NCI-H187 treated with DMSO at 0.1 percent for 48 hours (cell line): ENCODE results near the gene ANGPTL1.

Experiments
- DNase-seq: peaks from one replicate; lab custom pipeline; 2025; lab: John Stamatoyannopoulos, UW

The ANGPTL1 gene, protein sequence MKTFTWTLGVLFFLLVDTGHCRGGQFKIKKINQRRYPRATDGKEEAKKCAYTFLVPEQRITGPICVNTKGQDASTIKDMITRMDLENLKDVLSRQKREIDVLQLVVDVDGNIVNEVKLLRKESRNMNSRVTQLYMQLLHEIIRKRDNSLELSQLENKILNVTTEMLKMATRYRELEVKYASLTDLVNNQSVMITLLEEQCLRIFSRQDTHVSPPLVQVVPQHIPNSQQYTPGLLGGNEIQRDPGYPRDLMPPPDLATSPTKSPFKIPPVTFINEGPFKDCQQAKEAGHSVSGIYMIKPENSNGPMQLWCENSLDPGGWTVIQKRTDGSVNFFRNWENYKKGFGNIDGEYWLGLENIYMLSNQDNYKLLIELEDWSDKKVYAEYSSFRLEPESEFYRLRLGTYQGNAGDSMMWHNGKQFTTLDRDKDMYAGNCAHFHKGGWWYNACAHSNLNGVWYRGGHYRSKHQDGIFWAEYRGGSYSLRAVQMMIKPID

DNA sequence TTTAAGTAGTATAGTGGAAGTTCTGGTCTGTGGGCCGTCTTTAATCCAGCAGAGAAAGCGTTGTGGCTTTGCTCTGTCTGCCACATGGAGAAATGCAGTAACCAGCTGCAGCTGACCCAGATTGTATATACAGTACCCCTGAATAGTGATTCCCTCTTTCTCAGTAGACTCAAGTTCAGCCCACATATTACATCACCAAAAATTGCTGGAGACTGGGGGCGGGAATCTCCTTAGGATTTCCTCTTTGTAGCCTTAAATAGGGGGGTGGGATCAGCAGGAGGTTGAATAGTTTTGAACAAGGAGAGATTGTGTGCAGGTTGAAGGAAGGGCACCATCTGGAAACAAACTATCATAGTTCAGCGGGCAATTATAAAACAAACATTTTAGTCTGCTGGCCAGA, at the start of gene ANGPTL1:
Gene ANGPTL1, minus strand, starts transcription at position 134 of the 400 bp plus-strand sequence. CDS start 5,301 bp downstream, outside the sequence.
- no peak for DNase-seq

- DNase-seq: no peak
These were observed 48.7 kb upstream of the ANGPTL1 start for GRCh38 chr1:178919581-178919980.

DNA sequence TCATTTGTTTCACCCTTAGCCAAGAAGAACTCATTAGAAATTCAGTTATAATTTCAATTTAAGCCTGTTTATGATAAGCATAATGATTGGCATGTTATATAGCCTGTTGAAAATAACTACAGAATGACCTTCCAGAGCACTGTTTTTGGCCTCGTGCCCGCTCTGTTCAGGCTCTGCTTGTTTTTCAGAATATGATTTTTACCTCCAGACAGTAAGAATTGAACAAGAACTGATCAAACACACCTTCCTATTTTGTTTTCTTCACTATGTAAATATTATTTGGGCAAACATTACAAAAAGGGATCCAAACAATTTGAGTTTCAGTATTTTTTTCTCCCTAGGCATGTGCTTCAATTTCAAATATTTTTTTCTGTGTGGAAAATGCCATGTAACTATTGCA, 48.1 kb upstream of the ANGPTL1 start:
- no peak for DNase-seq

DNA sequence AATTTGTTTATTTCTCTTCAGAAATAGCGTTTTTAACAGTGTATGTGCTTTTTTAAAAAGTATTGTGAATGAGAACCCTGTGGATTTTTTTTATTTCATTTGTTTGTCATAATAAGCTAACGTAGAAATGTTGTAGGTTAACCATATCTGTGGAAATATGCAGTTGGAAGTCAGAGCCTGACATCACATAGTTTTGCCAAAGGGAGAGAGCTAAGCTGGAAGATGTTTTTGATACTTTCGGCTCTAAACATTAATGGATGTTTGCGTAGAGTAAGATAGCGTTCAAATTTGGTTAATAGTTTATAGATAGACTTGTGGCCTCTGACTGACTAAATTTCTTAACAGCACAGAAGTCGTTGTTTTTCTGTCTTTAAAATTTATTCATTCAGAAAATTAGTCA, 47.4 kb upstream of the ANGPTL1 start:
- DNase-seq: no peak

- no peak for DNase-seq
These were observed 45.7 kb upstream of the ANGPTL1 start for GRCh38 chr1:178916448-178917174.

DNA sequence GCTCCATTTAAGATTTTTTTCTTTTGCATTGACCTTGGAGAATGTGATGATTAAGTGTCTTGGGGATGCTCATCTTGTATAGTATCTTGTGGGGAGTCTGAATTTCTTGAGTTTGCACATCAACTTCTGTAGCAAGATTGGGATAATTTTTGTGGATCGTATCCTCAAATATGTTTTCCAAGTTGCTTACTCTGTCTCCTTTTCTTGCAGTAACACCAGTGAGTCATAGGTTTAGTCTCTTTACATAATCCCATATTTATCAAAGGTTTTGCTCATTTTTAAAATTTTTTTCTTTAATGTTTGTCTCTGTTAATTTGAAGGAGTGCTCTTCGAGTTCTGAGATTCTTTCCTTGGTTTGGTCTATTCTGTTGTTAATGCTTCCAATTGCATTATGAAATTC, 41.7 kb upstream of the ANGPTL1 start:
- DNase-seq: no peak

GRCh38 chr1:178910023-178910422, 39.1 kb upstream of the ANGPTL1 start:
- no peak for DNase-seq

DNA sequence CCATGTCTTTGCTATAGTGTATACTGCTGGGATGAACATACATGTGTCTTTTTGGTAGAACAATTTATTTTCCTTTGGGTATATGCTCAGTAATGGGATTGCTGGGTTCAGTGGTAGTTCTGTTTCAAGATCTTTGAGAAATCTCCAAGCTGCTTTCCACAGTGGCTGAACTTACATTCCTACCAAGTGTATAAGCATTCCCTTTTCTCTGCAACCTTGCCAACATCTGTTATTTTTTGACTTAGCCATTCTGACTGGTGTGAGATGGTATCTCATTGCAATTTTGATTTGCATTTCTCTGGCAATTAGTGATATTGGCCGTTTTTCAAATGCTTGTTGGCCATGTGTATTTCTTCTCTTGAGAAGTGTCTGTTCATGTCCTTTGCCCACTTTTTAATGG, 37.5 kb upstream of the ANGPTL1 start:
- no peak for DNase-seq

GRCh38 chr1:178901482-178902125, 30.7 kb upstream of the ANGPTL1 start:
- DNase-seq: no peak

DNA sequence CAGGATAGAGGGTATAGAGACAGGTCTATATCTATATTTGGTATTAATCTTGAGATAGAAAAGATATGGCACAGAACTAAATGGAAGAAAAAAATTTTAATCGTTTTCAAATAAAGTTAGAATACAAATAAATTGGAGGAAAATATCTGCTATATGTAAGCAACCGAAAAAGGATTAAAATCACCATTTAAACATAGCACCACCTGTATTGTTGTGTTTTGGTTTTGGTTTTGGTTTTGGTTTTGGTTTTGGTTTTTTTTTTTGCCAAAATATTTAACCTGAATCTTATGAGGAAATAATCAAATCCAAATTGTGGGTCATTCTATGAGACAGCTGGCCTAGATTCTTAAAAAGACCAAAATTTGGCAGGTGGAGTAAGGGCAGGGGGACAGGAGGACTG, 28.5 kb upstream of the ANGPTL1 start:
- DNase-seq: no peak

- no peak for DNase-seq
These were observed 27.5 kb upstream of the ANGPTL1 start for GRCh38 chr1:178898401-178898800.

GRCh38 chr1:178895928-178896327, 25.1 kb upstream of the ANGPTL1 start:
- DNase-seq: no peak

DNA sequence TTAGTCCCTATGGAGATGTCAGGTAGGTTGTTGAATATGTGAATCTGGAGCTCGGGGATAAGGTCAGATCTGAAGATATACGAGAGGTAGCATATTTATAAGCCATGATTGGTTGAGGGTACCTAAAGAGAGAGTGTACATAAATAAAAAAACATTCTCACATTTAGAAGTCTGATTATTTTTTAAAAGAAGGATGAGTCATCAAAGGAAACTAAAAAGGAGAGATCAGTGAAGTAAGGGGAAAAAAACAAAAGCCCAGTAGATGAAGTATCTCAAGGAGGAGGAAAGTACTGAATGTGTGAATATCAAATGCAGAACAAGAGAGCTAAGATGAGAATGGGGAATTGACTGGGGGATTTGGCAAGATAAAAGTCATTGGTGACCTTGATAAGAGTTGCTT, 15.7 kb upstream of the ANGPTL1 start:
- DNase-seq: no peak

GRCh38 chr1:178885869-178886268, 15.0 kb upstream of the ANGPTL1 start:
- no peak for DNase-seq

GRCh38 chr1:178881950-178882349, 11.1 kb upstream of the ANGPTL1 start:
- DNase-seq: no peak

DNA sequence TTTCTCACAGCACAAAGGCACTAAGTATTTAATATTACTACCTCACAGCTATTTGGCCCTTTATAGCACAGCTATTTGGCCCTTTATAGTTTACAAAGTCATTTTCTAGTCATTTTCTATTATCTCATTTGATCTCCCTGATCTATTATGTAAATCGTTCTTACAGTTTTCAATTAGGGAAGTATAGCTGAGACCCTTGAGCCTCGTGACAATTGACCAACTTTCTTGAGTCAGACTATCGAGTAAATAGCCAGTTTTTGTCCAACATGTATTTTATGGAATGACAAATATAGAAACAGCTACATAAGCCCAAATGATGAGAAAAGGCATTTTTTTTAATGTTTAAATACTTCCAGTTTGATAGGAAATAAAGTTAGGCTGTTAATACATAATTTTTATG, 7.0 kb upstream of the ANGPTL1 start:
- no peak for DNase-seq

GRCh38 chr1:178875936-178876335, 5.1 kb upstream of the ANGPTL1 start:
- no peak for DNase-seq

DNA sequence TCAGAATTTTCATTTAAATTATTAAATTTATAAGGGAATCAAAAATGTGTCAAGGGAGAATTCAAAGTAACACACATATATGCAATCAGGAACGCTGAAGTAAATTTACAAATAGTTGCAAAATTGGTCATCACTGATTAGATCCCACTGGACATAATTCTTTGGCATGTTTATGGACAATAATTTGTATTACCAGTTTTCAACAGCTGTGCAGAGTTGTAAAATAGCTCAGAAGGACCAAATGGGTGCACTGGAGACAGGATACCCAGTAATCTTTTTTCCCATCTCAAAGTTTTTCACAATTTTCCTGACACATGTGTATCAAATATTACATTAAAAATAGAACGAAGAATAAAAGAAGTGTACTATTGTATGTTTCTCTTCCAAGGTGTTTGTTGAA, 4.1 kb upstream of the ANGPTL1 start:
- DNase-seq: no peak

DNA sequence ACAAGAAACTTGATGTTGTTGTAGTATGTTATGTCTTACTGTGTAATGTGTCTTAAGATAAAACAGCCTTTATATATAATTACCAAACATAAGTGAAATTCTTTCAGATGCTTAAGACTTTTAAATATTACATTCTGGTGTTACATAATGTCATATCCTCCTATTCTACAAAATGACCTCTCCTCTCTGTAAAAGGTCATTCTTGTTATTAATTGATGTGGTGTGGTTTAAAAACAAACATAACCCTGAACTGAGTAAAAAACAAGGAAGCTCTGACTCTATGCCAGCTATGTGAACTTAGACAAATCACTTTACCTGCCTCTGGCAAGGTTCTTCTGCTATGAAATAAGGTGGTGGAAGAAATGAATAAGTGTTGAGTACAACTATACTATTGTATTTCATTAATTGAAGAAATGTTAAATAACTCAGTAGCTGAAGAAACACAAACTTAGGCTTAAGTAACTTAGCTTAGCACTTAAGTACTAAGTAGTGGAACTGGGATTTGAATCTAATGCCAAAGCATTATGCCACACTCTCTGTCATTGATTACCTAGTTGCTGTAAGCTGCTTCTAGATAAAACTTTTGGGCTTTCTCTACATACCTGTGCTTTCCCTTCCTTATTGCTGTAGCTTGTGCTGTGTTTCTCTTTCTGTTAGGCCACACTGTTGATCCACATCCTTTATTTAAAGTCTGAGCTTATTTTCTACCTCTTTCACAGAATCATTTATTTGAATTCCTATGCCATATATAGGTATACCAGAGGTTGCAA, 859 bp upstream of the ANGPTL1 start:
- no peak for DNase-seq

GRCh38 chr1:178870221-178870620, 656 bp downstream of the ANGPTL1 start:
- DNase-seq: no peak

DNA sequence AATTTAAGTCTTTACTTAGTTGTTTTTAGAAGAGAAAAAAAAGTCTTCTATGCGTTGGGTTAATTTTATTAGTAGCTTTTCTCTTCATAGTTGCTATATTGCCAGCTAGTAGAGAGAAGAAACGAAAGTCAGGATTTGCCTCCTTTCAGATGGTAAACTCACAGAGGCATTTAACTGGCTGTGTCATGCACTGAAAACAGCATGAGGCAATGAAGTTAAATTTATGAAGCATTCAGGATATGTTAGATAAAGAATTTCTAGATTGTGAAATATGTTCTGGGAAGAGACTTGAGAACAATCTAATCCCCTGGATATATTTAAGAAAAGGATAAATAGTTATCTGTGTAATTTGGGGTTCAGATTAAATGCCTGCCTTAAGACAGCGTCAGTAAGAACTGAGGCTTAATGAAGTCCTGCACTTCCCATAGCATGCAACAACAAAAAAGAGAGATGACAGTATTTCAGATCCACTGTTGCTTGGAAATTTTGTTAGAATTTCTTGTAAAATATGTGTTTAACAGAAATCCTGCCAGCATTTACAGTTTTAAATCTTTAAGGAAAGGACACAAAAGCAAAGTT, 1.7 kb downstream of the ANGPTL1 start:
- DNase-seq: no peak

GRCh38 chr1:178868706-178869105, 2.2 kb downstream of the ANGPTL1 start:
- no peak for DNase-seq
